Caco-2 (cell line): ENCODE results near the gene SLC13A4. TPM values are rescaled to one million over a fixed set of nuclear protein-coding genes. Genes with fewer than 3 reads are reported as not detected.

ENCODE experiments used
- BruUV-seq: library from RNA; stranded (reverse); fragments of 400-500 nt; replicated peaks from 2 replicates; lab custom pipeline; 2021; lab: Mats Ljungman, UMichigan
- CTCF ChIA-PET: fragments of 300-600 bp; sonication (Branson Sonifier 250); formaldehyde crosslinking; loops from one replicate; lab custom pipeline; 2022; ENCODE audit warnings: antibody characterized with exemption; lab: Charles Lee
- POLR2A ChIA-PET: fragments of 300-600 bp; sonication (Branson Sonifier 250); formaldehyde crosslinking; loops from one replicate; lab custom pipeline; 2022; ENCODE audit warnings: antibody characterized with exemption; lab: Charles Lee
- DNase-seq, 2 experiments: peaks; one replicate each; pipeline versions ENCODE4 v3.0.0 to v3.0.0-alpha.2; 2020 to 2022
- H3K27me3 ChIP-seq: replicated peaks from 2 replicates; pipeline ENCODE4 v1.6.0; 2011; ENCODE audit warnings: low read length; ENCODE audit not compliant: control insufficient read depth, insufficient read depth
- H3K36me3 ChIP-seq: 2 replicates; pipeline ENCODE4 v1.5.1; 2011; ENCODE audit warnings: low read length; ENCODE audit not compliant: control insufficient read depth, insufficient read depth
- H3K4me1 ChIP-seq: fragments of 250-450 bp; sonication (Bioruptor Pico); 2 replicates; pipeline ENCODE4 v1.5.1; 2020; ENCODE audit warnings: mild to moderate bottlenecking
- H3K4me3 ChIP-seq: 2 replicates; pipeline ENCODE4 v1.5.1; 2011; ENCODE audit warnings: low read depth, mild to moderate bottlenecking, control low read depth, low read length
- H3K9me3 ChIP-seq: fragments of 250-450 bp; sonication (Bioruptor Pico); 2 replicates; pipeline ENCODE4 v1.5.1; 2020; ENCODE audit warnings: mild to moderate bottlenecking, moderate library complexity
- H3K27ac Mint-ChIP-seq: one replicate; pipeline ENCODE4 v1.8.0; 2022; ENCODE audit warnings: mixed read lengths; ENCODE audit not compliant: unreplicated experiment
- H3K27me3 Mint-ChIP-seq: one replicate; pipeline ENCODE4 v1.8.0; 2022; ENCODE audit warnings: mixed read lengths; ENCODE audit not compliant: insufficient read depth, unreplicated experiment
- H3K36me3 Mint-ChIP-seq: one replicate; pipeline ENCODE4 v1.8.0; 2022; ENCODE audit warnings: mild to moderate bottlenecking, mixed read lengths; ENCODE audit not compliant: insufficient read depth, unreplicated experiment
- H3K4me1 Mint-ChIP-seq: one replicate; pipeline ENCODE4 v1.8.0; 2022; ENCODE audit warnings: low read depth, mixed read lengths; ENCODE audit not compliant: unreplicated experiment
- H3K4me3 Mint-ChIP-seq: one replicate; pipeline ENCODE4 v1.8.0; 2022; ENCODE audit warnings: mild to moderate bottlenecking, moderate library complexity, mixed read lengths; ENCODE audit not compliant: unreplicated experiment
- H3K9me3 Mint-ChIP-seq: one replicate; pipeline ENCODE4 v1.8.0; 2022; ENCODE audit warnings: mixed read lengths; ENCODE audit not compliant: unreplicated experiment
- intact Hi-C: fragments of 100-400 bp; cut with micrococcal nuclease; formaldehyde crosslinking; loops from one replicate; pipeline ENCODE4 v1.10.0; 2022; ENCODE audit not compliant: unreplicated experiment
- total RNA-seq: library from RNA; stranded (reverse); gene quantifications from 2 replicates; pipeline ENCODE4 v1.2.3, GENCODE V29; 2022
- TF ChIP-seq, protein P1 (sequence below), 2 experiments: fragments of 200-600 bp in 1 of 2; IDR thresholded peaks; 1 replicate in 1 of 2; 2 replicates in 1 of 2; pipeline versions ENCODE4 v1.5.1 to v1.8.0; 2011 to 2022; ENCODE audit warnings: antibody characterized with exemption in 1 of 2, control low read depth in 1 of 2, inconsistent platforms in 1 of 2, low read depth in 1 of 2, low read length in 1 of 2, mild to moderate bottlenecking in 1 of 2, moderate library complexity in 1 of 2; ENCODE audit not compliant: insufficient read depth in 1 of 2, severe bottlenecking in 1 of 2, unreplicated experiment in 1 of 2

The SLC13A4 gene
- total RNA-seq, 1 experiment from 2014 or later: not detected

DNA sequence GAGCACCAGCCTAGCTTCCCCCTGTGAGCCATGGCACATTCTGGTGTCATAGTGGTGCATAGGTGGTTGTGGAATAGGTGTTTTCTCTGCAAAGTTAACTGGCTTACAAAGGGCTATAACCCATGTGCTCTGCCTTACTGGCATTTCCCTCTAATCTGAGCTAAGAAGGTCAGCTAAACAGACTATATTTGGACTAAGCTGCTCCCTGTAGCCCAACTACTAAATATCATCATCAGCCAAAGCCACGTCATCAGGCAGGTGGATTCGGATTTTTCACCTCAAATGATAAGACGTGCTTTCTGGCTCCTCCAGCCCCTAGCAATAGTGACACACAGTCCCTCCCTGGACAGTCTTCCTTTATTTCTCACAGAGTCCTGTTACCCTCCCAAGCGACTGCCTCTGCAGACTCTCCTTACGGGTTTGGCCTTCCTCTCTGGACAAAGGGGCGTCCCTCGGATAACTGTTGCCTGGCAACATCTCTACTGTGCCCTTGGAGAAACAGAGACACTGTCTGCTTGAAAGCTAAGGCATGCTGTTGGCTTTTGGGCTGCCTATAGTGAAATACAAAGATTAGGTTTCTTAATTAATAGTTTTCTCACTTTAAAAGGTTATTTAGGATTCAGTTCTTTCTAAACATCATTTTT lies 9.1 kb downstream of the SLC13A4 start:
- H3K4me1 ChIP-seq: peaks cover 11% of the 10 kb centered on the region
- Mint-ChIP-seq H3K36me3 (no peaks in the 10 kb centered on the region), H3K27ac (no peak overlapping the region), H3K4me1 (no peaks in the 10 kb centered on the region), H3K4me3 (no peak overlapping the region), H3K27me3 (no peaks in the 10 kb centered on the region), H3K9me3 (no peaks in the 10 kb centered on the region)
- peaks cover 1% of the 10 kb centered on the region; the same call in 1 of the 2 replicates for H3K27me3 ChIP-seq
- DNase-seq: no peak
- H3K9me3 ChIP-seq: no peaks in the 10 kb centered on the region
- intact Hi-C loops: no loop called here
- ChIA-PET CTCF (no interaction called here), POLR2A (no interaction called here)
- no peak overlapping the region for H3K4me3 ChIP-seq
- H3K36me3 ChIP-seq: no peaks in the 10 kb centered on the region
- BruUV-seq: no TSS peak
- TF ChIP-seq, protein P1, sequence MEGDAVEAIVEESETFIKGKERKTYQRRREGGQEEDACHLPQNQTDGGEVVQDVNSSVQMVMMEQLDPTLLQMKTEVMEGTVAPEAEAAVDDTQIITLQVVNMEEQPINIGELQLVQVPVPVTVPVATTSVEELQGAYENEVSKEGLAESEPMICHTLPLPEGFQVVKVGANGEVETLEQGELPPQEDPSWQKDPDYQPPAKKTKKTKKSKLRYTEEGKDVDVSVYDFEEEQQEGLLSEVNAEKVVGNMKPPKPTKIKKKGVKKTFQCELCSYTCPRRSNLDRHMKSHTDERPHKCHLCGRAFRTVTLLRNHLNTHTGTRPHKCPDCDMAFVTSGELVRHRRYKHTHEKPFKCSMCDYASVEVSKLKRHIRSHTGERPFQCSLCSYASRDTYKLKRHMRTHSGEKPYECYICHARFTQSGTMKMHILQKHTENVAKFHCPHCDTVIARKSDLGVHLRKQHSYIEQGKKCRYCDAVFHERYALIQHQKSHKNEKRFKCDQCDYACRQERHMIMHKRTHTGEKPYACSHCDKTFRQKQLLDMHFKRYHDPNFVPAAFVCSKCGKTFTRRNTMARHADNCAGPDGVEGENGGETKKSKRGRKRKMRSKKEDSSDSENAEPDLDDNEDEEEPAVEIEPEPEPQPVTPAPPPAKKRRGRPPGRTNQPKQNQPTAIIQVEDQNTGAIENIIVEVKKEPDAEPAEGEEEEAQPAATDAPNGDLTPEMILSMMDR (IDR thresholded peaks at IDR 0.05; ENCODE audit: insufficient read depth in 1 of 2, low read depth in 1 of 2, low read length in 1 of 2, severe bottlenecking in 1 of 2, unreplicated experiment in 1 of 2): no peak

DNA sequence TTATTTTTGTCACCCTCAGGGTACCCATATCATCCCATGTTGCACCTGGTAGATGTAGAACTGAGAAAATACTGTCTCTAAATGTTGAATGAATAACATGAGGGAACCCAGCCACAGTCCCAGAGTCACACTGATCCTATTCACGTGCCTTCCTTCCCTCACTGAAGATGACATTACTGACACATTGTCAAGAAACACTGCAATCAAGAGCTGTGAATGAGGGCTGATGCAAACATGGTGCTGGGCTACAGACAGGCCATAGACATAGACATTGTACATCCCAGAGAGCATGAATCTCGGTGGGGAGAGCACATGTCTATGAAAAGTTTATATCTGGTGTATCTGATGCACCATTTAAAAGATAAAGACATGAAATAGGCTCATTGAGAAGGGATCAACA lies 9.8 kb downstream of the SLC13A4 start:
- no TSS peak for BruUV-seq
- TF ChIP-seq, protein P1 (IDR thresholded peaks at IDR 0.05; ENCODE audit: insufficient read depth in 1 of 2, low read depth in 1 of 2, low read length in 1 of 2, severe bottlenecking in 1 of 2, unreplicated experiment in 1 of 2): no peak
- intact Hi-C loops: no loop called here
- H3K4me1 ChIP-seq: peaks cover 12% of the 10 kb centered on the region
- peaks cover 1% of the 10 kb centered on the region; the same call in 1 of the 2 replicates for H3K27me3 ChIP-seq
- Mint-ChIP-seq H3K27me3 (no peaks in the 10 kb centered on the region), H3K4me3 (no peak overlapping the region), H3K27ac (no peak overlapping the region), H3K4me1 (no peaks in the 10 kb centered on the region), H3K36me3 (no peaks in the 10 kb centered on the region), H3K9me3 (no peaks in the 10 kb centered on the region)
- H3K36me3 ChIP-seq: no peaks in the 10 kb centered on the region
- no peak for DNase-seq
- H3K9me3 ChIP-seq: no peaks in the 10 kb centered on the region
- H3K4me3 ChIP-seq: no peak overlapping the region
- ChIA-PET CTCF (no interaction called here), POLR2A (no interaction called here)

DNA sequence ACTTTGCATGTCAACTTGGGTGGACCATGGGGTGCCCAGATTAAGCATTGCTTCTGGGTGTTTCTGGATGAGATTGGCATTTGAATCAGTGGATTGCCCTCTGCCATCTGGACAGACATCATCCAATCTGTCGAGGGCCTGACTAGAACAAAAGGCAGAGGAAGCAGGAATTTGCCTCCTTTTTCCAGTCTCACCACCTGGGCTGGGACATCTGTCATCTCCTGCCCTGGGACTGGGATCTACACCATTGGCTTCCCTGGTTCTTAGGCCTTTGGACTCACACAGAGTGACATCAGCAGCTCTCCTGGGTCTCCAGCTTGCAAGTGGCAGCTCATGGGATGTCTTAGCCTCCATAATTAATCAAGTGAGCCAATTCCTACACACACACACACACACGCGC lies 10.3 kb downstream of the SLC13A4 start:
- H3K4me3 Mint-ChIP-seq: no peak overlapping the region
- intact Hi-C loops: no loop called here
- Histone ChIP-seq H3K9me3 (no peaks in the 10 kb centered on the region), H3K36me3 (no peaks in the 10 kb centered on the region), H3K27me3 (peaks cover 1% of the 10 kb centered on the region; the same call in 1 of the 2 replicates), H3K4me1 (peaks cover 12% of the 10 kb centered on the region), H3K4me3 (no peak overlapping the region)
- POLR2A ChIA-PET: no interaction called here
- no peaks in the 10 kb centered on the region for H3K9me3 Mint-ChIP-seq
- no peak for DNase-seq
- no peaks in the 10 kb centered on the region for H3K36me3 Mint-ChIP-seq
- CTCF ChIA-PET: no interaction called here
- TF ChIP-seq, protein P1 (IDR thresholded peaks at IDR 0.05; ENCODE audit: insufficient read depth in 1 of 2, low read depth in 1 of 2, low read length in 1 of 2, severe bottlenecking in 1 of 2, unreplicated experiment in 1 of 2): no peak
- no TSS peak for BruUV-seq
- no peak overlapping the region for H3K27ac Mint-ChIP-seq
- no peaks in the 10 kb centered on the region for H3K27me3 Mint-ChIP-seq
- no peaks in the 10 kb centered on the region for H3K4me1 Mint-ChIP-seq
